Skeletal muscle tissue (tissue), 4 donors: ENCODE measurements around the gene FBRSL1. TPM values are rescaled to one million over a fixed set of nuclear protein-coding genes. Genes with fewer than 3 reads are reported as not detected.

Experiments
- H3K27ac ChIP-seq: one replicate; pipeline ENCODE4 v1.7.0; 2013; ENCODE audit warnings: mild to moderate bottlenecking, low read depth, low read length, inconsistent platforms
- H3K27me3 ChIP-seq, 3 donors: one replicate each; pipeline ENCODE4 v1.7.0; 2013; ENCODE audit warnings: low read length in 3 of 3; ENCODE audit not compliant: control insufficient read depth in 3 of 3, insufficient read depth in 3 of 3
- H3K36me3 ChIP-seq, 3 donors: one replicate each; pipeline ENCODE4 v1.7.0; 2013; ENCODE audit warnings: low read length in 3 of 3; ENCODE audit not compliant: control insufficient read depth in 3 of 3, insufficient read depth in 3 of 3
- H3K4me1 ChIP-seq, 3 donors: one replicate each; pipeline ENCODE4 v1.7.0; 2013; ENCODE audit warnings: low read length in 3 of 3, mild to moderate bottlenecking in 3 of 3; ENCODE audit not compliant: control insufficient read depth in 3 of 3, insufficient read depth in 3 of 3
- H3K4me3 ChIP-seq, 3 donors: one replicate each; pipeline ENCODE4 v1.7.0; 2013; ENCODE audit warnings: low read length in 3 of 3
- H3K9ac ChIP-seq, 3 donors: one replicate each; pipeline ENCODE4 v1.7.0; 2013; ENCODE audit warnings: low read length in 3 of 3, mild to moderate bottlenecking in 3 of 3, moderate library complexity in 2 of 3, low read depth in 1 of 3
- H3K9me3 ChIP-seq, 3 donors: one replicate each; pipeline ENCODE4 v1.7.0; 2013; ENCODE audit warnings: low read length in 3 of 3; ENCODE audit not compliant: control insufficient read depth in 3 of 3
- total RNA-seq: library from RNA; depleted of rRNA; stranded (reverse); fragments of >200 nt; gene quantifications from one replicate; pipeline ENCODE4 v1.2.3, GENCODE V29; 2014
- donor health status: Osteomylitis.

The FBRSL1 gene
- total RNA-seq, 1 donor from 2014 or later = 6.8 TPM

GRCh38 chr12:132558042-132558856 lies 68.3 kb downstream of the FBRSL1 start:
- Histone ChIP-seq H3K36me3 (peaks cover 0 to 4% (median 2%) of the 10 kb centered on the region in 3 donors), H3K9me3 (no peaks in the 10 kb centered on the region), H3K4me1 (peaks cover 6 to 17% (median 10%) of the 10 kb centered on the region in 3 donors), H3K27ac (no peak overlapping the region), H3K27me3 (no peaks in the 10 kb centered on the region), H3K4me3 (no peak overlapping the region), H3K9ac (peak overlapping the region in 1 of 3 donors; percentile 16)

- peaks cover 6 to 17% (median 10%) of the 10 kb centered on the region in 3 donors for H3K4me1 ChIP-seq
- H3K9me3 ChIP-seq = no peaks in the 10 kb centered on the region
- H3K36me3 ChIP-seq = peaks cover 0 to 1% (median 0%) of the 10 kb centered on the region in 3 donors
- H3K27ac ChIP-seq = no peak overlapping the region
- peak overlapping the region in 2 of 3 donors; percentile 45 to 68 for H3K9ac ChIP-seq
- peak overlapping the region; percentile 60 to 72 (median 69) for H3K4me3 ChIP-seq
- no peaks in the 10 kb centered on the region for H3K27me3 ChIP-seq
These were observed 69.1 kb downstream of the FBRSL1 start for GRCh38 chr12:132558861-132559623.

- peak overlapping the region; percentile 60 to 72 (median 69) for H3K4me3 ChIP-seq
- no peaks in the 10 kb centered on the region for H3K36me3 ChIP-seq
- no peaks in the 10 kb centered on the region for H3K9me3 ChIP-seq
- H3K27ac ChIP-seq = no peak overlapping the region
- peak overlapping the region in 2 of 3 donors; percentile 45 to 69 for H3K9ac ChIP-seq
- no peaks in the 10 kb centered on the region for H3K27me3 ChIP-seq
- peaks cover 6 to 17% (median 10%) of the 10 kb centered on the region in 3 donors for H3K4me1 ChIP-seq
These were observed 69.9 kb downstream of the FBRSL1 start for GRCh38 chr12:132559652-132560363.

- peaks cover 6 to 17% (median 10%) of the 10 kb centered on the region in 3 donors for H3K4me1 ChIP-seq
- no peak overlapping the region for H3K27ac ChIP-seq
- H3K27me3 ChIP-seq = no peaks in the 10 kb centered on the region
- H3K4me3 ChIP-seq = peak overlapping the region in 2 of 3 donors; percentile 58 to 66
- no peaks in the 10 kb centered on the region for H3K9me3 ChIP-seq
- peaks cover 0 to under 1% (median under 1%) of the 10 kb centered on the region in 3 donors for H3K36me3 ChIP-seq
- peak overlapping the region in 1 of 3 donors; percentile 69 for H3K9ac ChIP-seq
These were observed 70.3 kb downstream of the FBRSL1 start for GRCh38 chr12:132560364-132560613.

GRCh38 chr12:132560614-132561426 lies 70.9 kb downstream of the FBRSL1 start:
- Histone ChIP-seq H3K27ac (no peak overlapping the region), H3K27me3 (no peaks in the 10 kb centered on the region), H3K9ac (peak overlapping the region in 1 of 3 donors; percentile 69), H3K4me3 (peak overlapping the region; percentile 30 to 58 (median 54)), H3K9me3 (no peaks in the 10 kb centered on the region), H3K36me3 (peaks cover 2 to 4% (median 2%) of the 10 kb centered on the region in 3 donors), H3K4me1 (peaks cover 6 to 17% (median 10%) of the 10 kb centered on the region in 3 donors)

Other genes with a start within 250 kb of the FBRSL1 start
- gene GALNT9, start 160.6 kb upstream of the FBRSL1 start, total RNA-seq = 0.52 TPM
- gene LRCOL1, start 120.4 kb downstream of the FBRSL1 start, total RNA-seq = 1.0 TPM
- gene P2RX2, start 128.6 kb downstream of the FBRSL1 start, total RNA-seq = not detected
- 32.9 TPM for gene POLE, start 197.2 kb downstream of the FBRSL1 start, total RNA-seq
- gene PXMP2, start 197.4 kb downstream of the FBRSL1 start, total RNA-seq = 22.4 TPM
- 16.7 TPM for gene PGAM5, start 220.7 kb downstream of the FBRSL1 start, total RNA-seq